GM12891 (cell line): ENCODE measurements around the gene TCERG1L.

Experiments
- PAX5 ChIP-seq: IDR thresholded peaks from 2 replicates; pipeline ENCODE4 v1.6.1; 2011; ENCODE audit warnings: low read length, moderate library complexity, mild to moderate bottlenecking; ENCODE audit not compliant: insufficient read depth, severe bottlenecking
- POLR2A ChIP-seq: IDR thresholded peaks from 2 replicates; pipeline ENCODE4 v1.6.1; 2011; ENCODE audit warnings: low read depth, low read length, control low read depth
- POLR2AphosphoS5 ChIP-seq: IDR thresholded peaks from 2 replicates; pipeline ENCODE4 v1.6.1; 2011; ENCODE audit warnings: low read depth, low read length, control low read depth
- POU2F2 ChIP-seq: IDR thresholded peaks from 2 replicates; pipeline ENCODE4 v1.6.1; 2011; ENCODE audit warnings: low read depth, mild to moderate bottlenecking, control low read depth, low read length, moderate library complexity
- SPI1 ChIP-seq: IDR thresholded peaks from 2 replicates; pipeline ENCODE4 v1.6.1; 2011; ENCODE audit warnings: low read depth, low read length, control low read depth
- TAF1 ChIP-seq: IDR thresholded peaks from 2 replicates; pipeline ENCODE4 v1.6.1; 2011; ENCODE audit warnings: low read depth, low read length, control low read depth

DNA sequence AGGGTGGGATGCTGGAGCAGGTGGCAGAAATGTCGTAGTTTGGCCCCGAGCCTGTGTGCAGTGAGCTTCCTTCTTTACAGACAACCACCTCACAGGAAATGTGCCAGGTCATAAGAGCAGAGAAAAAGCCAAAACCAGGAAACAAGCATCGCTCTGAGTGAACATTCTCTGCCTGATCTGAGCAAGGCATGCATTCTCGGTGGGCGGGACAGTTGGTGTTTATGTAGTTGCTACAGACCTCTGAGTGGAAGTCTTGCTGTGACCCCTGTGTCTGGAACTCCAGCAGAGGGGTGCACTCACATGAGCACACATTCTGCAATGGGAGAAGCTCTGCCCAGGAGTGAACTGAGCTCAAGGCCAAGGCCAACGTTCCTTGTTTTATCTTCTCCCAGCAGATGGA is 230.1 kb downstream of the TCERG1L start:
- TF ChIP-seq POU2F2 = no peak
- no peak for TF ChIP-seq POLR2AphosphoS5
- no peak for TF ChIP-seq POLR2A
- no peak for TF ChIP-seq SPI1
- TF ChIP-seq TAF1 = no peak
- no peak for TF ChIP-seq PAX5
